Myocyte (in vitro differentiated cells): ENCODE results near the gene RPS24. TPM values are rescaled to one million over a fixed set of nuclear protein-coding genes. Genes with fewer than 3 reads are reported as not detected.
"Not testable (repeated sequence)": the region's sequence is repeated elsewhere in the genome, so short reads cannot be mapped to it uniquely, and the experiment has no call there.

Source experiments
- DNase-seq: peaks from one replicate; pipeline ENCODE4 v3.0.0-alpha.2; 2012; ENCODE audit warnings: low read depth
- polyA plus RNA-seq: library from polyadenylated mRNA; unstranded; fragments of >200 nt; gene quantifications from one replicate; pipeline ENCODE4 v1.2.1, GENCODE V29; 2012; ENCODE audit warnings: missing spikeins
- total RNA-seq: library from RNA; depleted of rRNA; stranded (reverse); fragments of >200 nt; gene quantifications from 2 replicates; pipeline ENCODE4 v1.2.3, GENCODE V29; 2014

The RPS24 gene
- total RNA-seq, result 1,781 and 1,980 TPM in 2 replicates
- 1,478 TPM for polyA plus RNA-seq

- peak; percentile 97 for DNase-seq
These were observed at the start of gene RPS24 for GRCh38 chr10:78033637-78034470. Gene RPS24 (plus strand): TSS chr10:78033863. CDS start chr10:78033902, 39 bp downstream.

GRCh38 chr10:77984986-77985385 lies 48.7 kb upstream of the RPS24 start:
- no peak for DNase-seq

- peak; percentile 80 for DNase-seq
These were observed 45.9 kb upstream of the RPS24 start for GRCh38 chr10:77987671-77988255.

GRCh38 chr10:77989081-77989724 lies 44.5 kb upstream of the RPS24 start:
- peak; percentile 21 for DNase-seq

- DNase-seq, result no peak
These were observed 40.0 kb upstream of the RPS24 start for GRCh38 chr10:77993620-77994019.

GRCh38 chr10:77998780-77999179 lies 34.9 kb upstream of the RPS24 start:
- not testable (repeated sequence) for DNase-seq

- no peak for DNase-seq
These were observed 33.5 kb upstream of the RPS24 start for GRCh38 chr10:78000206-78000605.

- DNase-seq, result no peak
These were observed 32.6 kb upstream of the RPS24 start for GRCh38 chr10:78000956-78001472.

- DNase-seq, result peak; percentile 14
These were observed 30.9 kb upstream of the RPS24 start for GRCh38 chr10:78002541-78003288.

- DNase-seq, result peak; percentile 22
These were observed 29.2 kb upstream of the RPS24 start for GRCh38 chr10:78004215-78005026.

GRCh38 chr10:78007172-78007571 lies 26.5 kb upstream of the RPS24 start:
- no peak for DNase-seq

- DNase-seq, result no peak
These were observed 24.0 kb upstream of the RPS24 start for GRCh38 chr10:78009662-78010061.

GRCh38 chr10:78010278-78010677 lies 23.4 kb upstream of the RPS24 start:
- no peak for DNase-seq

- DNase-seq, result no peak
These were observed 22.6 kb upstream of the RPS24 start for GRCh38 chr10:78011065-78011464.

- no peak for DNase-seq
These were observed 20.1 kb upstream of the RPS24 start for GRCh38 chr10:78013564-78013963.

GRCh38 chr10:78015546-78015945 lies 18.1 kb upstream of the RPS24 start:
- DNase-seq, result no peak

GRCh38 chr10:78017856-78018255 lies 15.8 kb upstream of the RPS24 start:
- no peak for DNase-seq

GRCh38 chr10:78019264-78019663 lies 14.4 kb upstream of the RPS24 start:
- no peak for DNase-seq

GRCh38 chr10:78021201-78021600 lies 12.5 kb upstream of the RPS24 start:
- no peak for DNase-seq

- DNase-seq, result no peak
These were observed 9.9 kb upstream of the RPS24 start for GRCh38 chr10:78023741-78024140.
